Subcutaneous abdominal adipose tissue (tissue), 5 donors: ENCODE results near the gene LCA5L.

Source experiments
- H3K27ac ChIP-seq: one replicate; pipeline ENCODE4 v1.7.0; 2013; ENCODE audit warnings: low read depth, mild to moderate bottlenecking, inconsistent platforms, low read length, moderate library complexity
- H3K27me3 ChIP-seq, 5 donors: one replicate each; pipeline ENCODE4 v1.7.0; 2013; ENCODE audit warnings: low read length in 5 of 5, inconsistent platforms in 1 of 5; ENCODE audit not compliant: control insufficient read depth in 5 of 5, insufficient read depth in 4 of 5
- H3K36me3 ChIP-seq, 5 donors: one replicate each; pipeline ENCODE4 v1.7.0; 2013; ENCODE audit warnings: low read length in 5 of 5; ENCODE audit not compliant: control insufficient read depth in 5 of 5, insufficient read depth in 5 of 5
- H3K4me1 ChIP-seq, 5 donors: one replicate each; pipeline ENCODE4 v1.7.0; 2013; ENCODE audit warnings: low read length in 5 of 5, mild to moderate bottlenecking in 3 of 5, moderate library complexity in 1 of 5; ENCODE audit not compliant: control insufficient read depth in 5 of 5, insufficient read depth in 5 of 5
- H3K4me3 ChIP-seq, 5 donors: one replicate each; pipeline ENCODE4 v1.7.0; 2013; ENCODE audit warnings: low read length in 5 of 5, low read depth in 1 of 5
- H3K9ac ChIP-seq, 5 donors: one replicate each; pipeline ENCODE4 v1.7.0; 2013; ENCODE audit warnings: low read length in 5 of 5, mild to moderate bottlenecking in 4 of 5, moderate library complexity in 3 of 5
- H3K9me3 ChIP-seq, 5 donors: one replicate each; pipeline ENCODE4 v1.7.0; 2013; ENCODE audit warnings: low read length in 5 of 5; ENCODE audit not compliant: control insufficient read depth in 5 of 5
- donor health status: healthy.
- donor health status: healthy.
- donor health status: healthy.
- donor health status: healthy.
- donor health status: healthy.

The LCA5L gene

DNA sequence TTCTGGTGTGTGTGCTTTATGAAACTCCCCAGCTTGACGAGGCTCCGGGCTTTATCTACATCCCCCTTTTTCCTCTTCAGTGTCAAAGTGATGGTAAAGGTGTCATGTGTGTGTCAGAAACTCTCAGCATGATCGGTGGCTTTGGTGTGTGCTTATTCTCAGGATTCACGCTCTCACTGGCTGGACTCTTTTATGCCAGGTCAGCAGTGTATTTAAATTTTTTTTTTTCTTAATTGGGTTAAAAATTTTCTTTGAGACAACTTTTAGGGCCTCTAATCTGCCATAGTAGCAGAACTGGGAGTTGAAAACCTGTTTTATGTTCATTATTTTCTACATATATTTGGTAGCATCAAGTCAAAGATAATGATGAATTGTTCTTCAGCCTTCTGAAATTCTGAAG is 27.2 kb upstream of the LCA5L start:
- no peaks in the 10 kb centered on the region for H3K9me3 ChIP-seq
- H3K9ac ChIP-seq: no peak overlapping the region
- no peak overlapping the region for H3K4me3 ChIP-seq
- no peak overlapping the region for H3K27ac ChIP-seq
- peaks cover 0 to 8% (median 0%) of the 10 kb centered on the region in 5 donors for H3K4me1 ChIP-seq
- no peaks in the 10 kb centered on the region for H3K27me3 ChIP-seq
- peaks cover 0 to 6% (median 0%) of the 10 kb centered on the region in 5 donors for H3K36me3 ChIP-seq

DNA sequence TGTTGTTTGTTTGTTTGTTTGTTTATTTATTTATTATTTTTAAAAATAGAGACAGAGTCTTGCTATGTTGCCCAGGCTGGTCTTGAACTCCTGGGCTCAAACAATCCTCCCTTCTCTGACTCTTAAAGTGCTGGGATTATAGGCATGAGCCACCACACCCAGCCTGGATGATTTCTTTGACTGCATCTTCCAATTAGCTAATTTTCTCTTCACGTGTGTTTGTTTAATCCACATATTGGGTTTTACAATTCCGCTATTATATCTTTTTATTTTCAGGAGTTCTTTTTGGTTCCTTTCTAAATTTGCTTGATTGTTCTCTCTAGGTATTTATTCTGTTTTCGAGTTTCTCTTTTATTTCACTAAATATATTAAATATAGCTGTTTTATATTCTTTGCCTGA is 26.0 kb upstream of the LCA5L start:
- Histone ChIP-seq H3K4me1 (peaks cover 0 to 8% (median 0%) of the 10 kb centered on the region in 5 donors), H3K9me3 (no peaks in the 10 kb centered on the region), H3K4me3 (no peak overlapping the region), H3K36me3 (peaks cover 0 to 6% (median 0%) of the 10 kb centered on the region in 5 donors), H3K27ac (no peak overlapping the region), H3K27me3 (no peaks in the 10 kb centered on the region), H3K9ac (no peak overlapping the region)

DNA sequence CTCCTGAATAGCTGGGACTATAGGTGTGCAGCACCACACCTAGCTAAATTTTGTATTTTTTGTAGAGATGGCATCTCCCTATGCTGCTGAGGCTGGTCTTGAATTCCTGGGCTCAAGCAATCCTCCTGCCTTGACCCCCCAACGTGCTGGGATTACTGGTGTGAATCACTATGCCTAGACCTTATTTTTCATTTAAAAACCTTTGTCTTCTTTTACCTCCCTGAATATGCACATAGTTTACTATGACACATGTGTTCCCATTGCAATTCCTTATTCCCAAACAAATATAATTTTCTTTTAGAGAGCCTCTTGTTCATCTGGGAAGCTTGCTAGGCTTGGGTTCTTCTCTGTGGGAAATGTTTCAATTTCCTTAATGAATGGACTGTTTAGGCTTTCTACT is 23.0 kb upstream of the LCA5L start:
- Histone ChIP-seq H3K9me3 (no peaks in the 10 kb centered on the region), H3K4me1 (peaks cover 0 to 8% (median 0%) of the 10 kb centered on the region in 5 donors), H3K27ac (no peak overlapping the region), H3K27me3 (no peaks in the 10 kb centered on the region), H3K9ac (no peak overlapping the region), H3K36me3 (no peaks in the 10 kb centered on the region), H3K4me3 (no peak overlapping the region)

DNA sequence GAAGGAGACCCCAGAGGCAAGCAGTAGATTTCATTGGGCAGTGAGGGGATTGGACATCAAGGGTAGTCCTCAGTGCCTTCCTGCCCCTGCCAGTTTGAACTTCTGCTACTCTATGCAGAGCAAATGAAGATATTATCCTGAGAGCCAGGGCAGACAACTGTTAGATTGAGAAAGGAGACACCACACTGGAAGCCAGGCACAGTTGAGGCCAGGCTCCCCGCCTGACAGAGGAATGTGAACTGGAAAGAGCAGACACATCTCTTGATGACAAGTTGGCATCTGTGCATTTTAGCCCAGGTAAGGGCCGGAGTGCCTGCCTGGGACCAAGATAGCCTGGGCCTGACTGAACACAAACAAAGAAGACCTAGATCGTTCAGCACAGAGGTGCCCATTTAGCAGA is 22.2 kb upstream of the LCA5L start:
- H3K27me3 ChIP-seq: no peaks in the 10 kb centered on the region
- peaks cover 0 to 5% (median 0%) of the 10 kb centered on the region in 5 donors for H3K4me1 ChIP-seq
- no peak overlapping the region for H3K9ac ChIP-seq
- no peak overlapping the region for H3K27ac ChIP-seq
- H3K9me3 ChIP-seq: no peaks in the 10 kb centered on the region
- no peak overlapping the region for H3K4me3 ChIP-seq
- H3K36me3 ChIP-seq: no peaks in the 10 kb centered on the region

DNA sequence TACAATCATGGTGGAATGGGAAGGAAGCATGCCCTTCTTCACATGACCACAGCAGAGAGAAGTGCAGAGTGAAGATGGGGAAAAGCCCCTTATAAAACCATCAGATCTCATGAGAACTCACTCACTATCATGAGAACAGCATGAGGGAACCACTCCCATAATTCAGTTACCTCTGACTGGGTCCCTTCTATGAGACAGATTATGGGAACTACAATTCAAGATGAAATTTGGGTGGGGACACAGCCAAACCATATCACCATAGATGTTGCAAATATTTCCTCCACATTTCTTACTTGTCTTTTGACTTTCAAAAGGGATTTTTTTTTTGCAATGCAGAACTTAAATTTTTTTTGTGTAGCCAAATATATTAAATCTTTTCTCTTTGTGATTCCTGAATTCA is 21.0 kb upstream of the LCA5L start:
- no peak overlapping the region for H3K4me3 ChIP-seq
- no peak overlapping the region for H3K9ac ChIP-seq

DNA sequence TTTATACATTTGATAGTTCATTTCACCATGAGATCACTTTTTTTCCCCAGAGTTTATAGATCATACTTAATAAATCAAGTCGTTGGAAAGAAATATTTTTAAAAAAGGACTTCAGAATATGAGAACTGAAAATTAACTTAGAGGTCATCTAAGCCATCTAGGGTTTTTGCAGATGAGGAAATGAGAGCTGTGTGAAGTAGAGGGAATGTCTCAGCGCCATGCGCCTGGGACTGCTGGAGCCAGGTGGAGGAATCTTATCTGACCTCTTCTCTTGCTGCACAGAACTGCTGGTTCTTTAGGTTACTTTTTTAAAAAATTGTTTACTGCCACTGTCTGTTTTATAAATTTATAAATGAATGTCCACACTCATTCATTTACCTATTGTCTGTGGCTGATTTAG is 17.7 kb upstream of the LCA5L start:
- Histone ChIP-seq H3K4me3 (no peak overlapping the region), H3K36me3 (no peaks in the 10 kb centered on the region), H3K9me3 (no peaks in the 10 kb centered on the region), H3K27ac (no peak overlapping the region), H3K9ac (no peak overlapping the region), H3K4me1 (no peaks in the 10 kb centered on the region), H3K27me3 (no peaks in the 10 kb centered on the region)

More for the DNA sequence above, 21.0 kb upstream of the LCA5L start:
- H3K36me3 ChIP-seq: no peaks in the 10 kb centered on the region
- H3K9me3 ChIP-seq: no peaks in the 10 kb centered on the region
- H3K27ac ChIP-seq: no peak overlapping the region
- no peaks in the 10 kb centered on the region for H3K27me3 ChIP-seq
- no peaks in the 10 kb centered on the region for H3K4me1 ChIP-seq

DNA sequence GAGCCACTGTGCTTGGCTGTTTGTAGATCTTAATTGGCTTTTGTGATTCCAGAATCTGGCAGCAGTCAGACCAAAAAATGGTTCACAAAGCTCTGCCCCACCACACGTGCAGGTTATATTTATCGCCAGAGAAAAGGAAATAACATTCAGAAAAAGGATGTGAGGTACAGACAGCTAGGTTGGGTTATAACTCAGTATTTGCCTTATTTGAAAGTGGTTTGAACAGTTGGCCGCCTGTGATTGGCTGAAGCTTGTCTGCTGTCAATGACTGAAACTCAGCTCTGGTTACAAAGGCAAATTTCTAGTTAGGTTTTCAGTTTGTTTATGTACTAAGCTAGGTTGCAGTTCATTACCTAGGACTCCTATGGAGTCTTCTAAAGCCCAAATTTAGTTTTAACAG is 15.8 kb upstream of the LCA5L start:
- Histone ChIP-seq H3K36me3 (no peaks in the 10 kb centered on the region), H3K27ac (no peak overlapping the region), H3K4me1 (no peaks in the 10 kb centered on the region), H3K4me3 (no peak overlapping the region), H3K9me3 (no peaks in the 10 kb centered on the region), H3K27me3 (no peaks in the 10 kb centered on the region), H3K9ac (no peak overlapping the region)

DNA sequence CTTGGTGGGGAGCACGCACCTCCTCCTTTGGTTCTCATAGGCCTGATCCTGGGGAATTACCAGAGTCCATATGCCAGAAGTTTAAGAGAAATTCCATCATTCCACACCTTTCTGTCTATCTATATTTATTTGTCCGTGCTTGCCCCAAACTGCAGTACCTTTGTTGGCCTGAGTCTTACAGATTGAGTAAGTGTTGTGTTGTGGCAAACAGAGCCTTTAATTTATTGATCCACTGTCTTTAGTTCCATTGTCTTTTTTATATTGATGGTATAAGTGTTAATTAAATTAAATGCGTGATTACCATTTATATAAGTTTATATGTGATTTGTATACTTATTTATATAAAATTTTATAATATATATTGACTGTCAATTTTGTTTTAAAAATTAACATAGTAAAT is 11.1 kb upstream of the LCA5L start:
- no peak overlapping the region for H3K27ac ChIP-seq
- no peaks in the 10 kb centered on the region for H3K9me3 ChIP-seq
- H3K36me3 ChIP-seq: no peaks in the 10 kb centered on the region
- no peak overlapping the region for H3K4me3 ChIP-seq
- H3K4me1 ChIP-seq: peaks cover 0 to 7% (median 4%) of the 10 kb centered on the region in 5 donors
- no peak overlapping the region for H3K9ac ChIP-seq
- H3K27me3 ChIP-seq: no peaks in the 10 kb centered on the region

DNA sequence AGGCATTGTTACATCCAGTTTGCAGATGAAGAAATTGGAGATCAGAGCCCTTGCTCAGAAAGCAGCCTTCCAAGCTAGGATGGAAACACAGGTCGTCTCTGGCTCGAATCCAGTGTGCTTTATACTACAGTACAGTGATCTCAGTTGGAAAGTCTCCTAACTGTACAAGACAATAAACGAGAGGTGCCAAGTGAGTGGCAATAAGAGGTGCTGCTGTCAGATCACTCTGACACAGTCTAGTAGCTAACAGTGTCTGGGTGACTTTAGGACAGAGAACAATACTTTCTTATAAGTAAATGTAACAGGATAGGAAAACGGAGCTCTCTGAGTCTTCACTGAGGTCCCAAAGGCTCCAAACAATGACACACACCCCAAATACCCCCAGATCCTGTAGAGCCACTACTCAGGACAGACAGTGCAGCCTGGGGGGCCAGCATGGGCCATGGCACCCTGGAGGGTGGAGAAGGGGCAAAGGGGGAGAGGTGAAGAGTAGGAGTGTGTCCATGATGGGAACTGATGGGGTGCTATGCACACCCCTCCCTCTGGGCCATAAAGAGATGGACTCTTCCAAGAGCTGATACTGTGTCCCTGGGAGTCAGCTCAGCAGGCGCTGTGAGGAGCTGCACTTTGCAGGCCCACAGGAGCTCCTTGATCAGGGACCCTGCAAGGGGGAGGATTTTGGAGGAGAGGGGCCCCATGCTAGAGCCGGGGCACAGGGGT is 9.5 kb upstream of the LCA5L start:
- H3K36me3 ChIP-seq: no peaks in the 10 kb centered on the region
- H3K9me3 ChIP-seq: no peaks in the 10 kb centered on the region
- H3K27me3 ChIP-seq: no peaks in the 10 kb centered on the region
- H3K27ac ChIP-seq: no peak overlapping the region
- no peak overlapping the region for H3K4me3 ChIP-seq
- H3K9ac ChIP-seq: no peak overlapping the region
- peaks cover 0 to 21% (median 11%) of the 10 kb centered on the region in 5 donors for H3K4me1 ChIP-seq

DNA sequence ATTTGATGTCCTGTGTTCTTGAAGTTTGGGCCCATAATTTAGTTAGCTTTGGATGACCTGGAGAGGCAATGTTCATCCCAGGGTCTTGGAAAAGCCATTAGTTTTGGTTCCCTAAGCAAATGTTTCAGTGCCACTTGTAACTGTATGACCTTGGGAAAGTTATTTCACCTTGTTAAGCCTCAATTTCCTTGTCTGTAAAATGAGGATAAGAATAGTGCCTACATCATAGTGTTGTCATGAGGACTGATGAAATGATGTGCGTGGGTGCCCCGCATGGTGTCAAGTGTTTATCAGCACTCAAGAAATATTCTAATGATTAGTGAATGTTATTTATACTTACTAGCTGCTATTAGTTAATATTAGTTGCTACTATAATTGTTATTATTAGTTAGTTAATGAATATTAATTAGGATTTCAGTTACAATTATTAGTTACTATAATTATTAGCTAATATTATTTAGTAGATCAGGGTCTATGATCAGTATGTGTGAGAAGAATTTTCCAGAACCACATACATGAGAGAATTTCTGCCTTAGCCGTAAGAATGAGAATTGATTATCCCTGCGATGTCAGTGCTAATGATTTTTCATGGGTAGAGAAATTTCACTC is 8.1 kb upstream of the LCA5L start:
- Histone ChIP-seq H3K9ac (no peak overlapping the region), H3K4me3 (no peak overlapping the region)

More for the DNA sequence above, 8.1 kb upstream of the LCA5L start:
- no peak overlapping the region for H3K27ac ChIP-seq
- no peaks in the 10 kb centered on the region for H3K9me3 ChIP-seq
- no peaks in the 10 kb centered on the region for H3K36me3 ChIP-seq
- peaks cover 0 to 21% (median 11%) of the 10 kb centered on the region in 5 donors for H3K4me1 ChIP-seq
- no peaks in the 10 kb centered on the region for H3K27me3 ChIP-seq
